Inferior parietal cortex (tissue), 1 donor: ENCODE data around the gene ARID2.

Experiments
- DNase-seq: peaks from one replicate; pipeline ENCODE4 v3.0.0-alpha.2; 2016; ENCODE audit errors: extremely low spot score

ARID2 gene

DNA sequence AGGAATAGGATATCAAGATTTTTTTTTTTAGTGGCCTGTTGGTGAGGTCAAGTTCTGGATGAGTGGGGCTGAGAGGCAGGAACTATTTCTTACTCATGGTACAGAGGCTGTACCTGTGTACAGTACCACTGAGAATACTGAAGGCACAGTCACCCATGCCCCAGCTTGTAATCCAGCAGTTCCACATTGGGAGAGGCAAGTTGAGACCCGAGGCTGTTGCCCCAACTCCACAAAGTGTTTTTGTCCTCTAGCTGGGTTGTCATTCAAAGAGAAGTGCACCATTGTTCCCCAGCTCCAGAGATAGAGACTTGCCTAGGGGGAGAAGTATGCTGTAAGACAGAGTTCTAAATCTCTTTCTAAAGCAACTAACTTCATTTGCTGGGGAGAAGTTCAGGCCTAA, 38.7 kb downstream of the ARID2 start:
- DNase-seq = no peak

DNA sequence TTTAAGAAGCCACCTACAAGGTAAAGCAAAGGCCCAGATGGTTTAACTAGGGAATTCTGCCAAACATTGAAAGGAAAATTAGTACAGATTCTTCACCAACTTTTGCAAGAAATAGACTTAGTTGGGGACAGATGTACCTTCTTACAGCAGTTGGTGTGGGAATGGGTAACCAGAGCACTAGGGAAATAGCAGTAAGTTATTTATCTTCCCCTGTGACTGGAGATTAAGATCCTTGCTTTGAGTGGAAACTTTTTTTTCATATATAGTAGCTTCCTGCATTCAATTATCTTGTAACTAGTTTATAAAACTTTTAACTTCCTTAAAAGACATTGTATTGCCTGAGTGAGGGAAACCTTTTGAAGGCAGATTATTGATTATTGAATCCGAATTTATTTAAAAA, 44.2 kb downstream of the ARID2 start:
- DNase-seq = no peak

DNA sequence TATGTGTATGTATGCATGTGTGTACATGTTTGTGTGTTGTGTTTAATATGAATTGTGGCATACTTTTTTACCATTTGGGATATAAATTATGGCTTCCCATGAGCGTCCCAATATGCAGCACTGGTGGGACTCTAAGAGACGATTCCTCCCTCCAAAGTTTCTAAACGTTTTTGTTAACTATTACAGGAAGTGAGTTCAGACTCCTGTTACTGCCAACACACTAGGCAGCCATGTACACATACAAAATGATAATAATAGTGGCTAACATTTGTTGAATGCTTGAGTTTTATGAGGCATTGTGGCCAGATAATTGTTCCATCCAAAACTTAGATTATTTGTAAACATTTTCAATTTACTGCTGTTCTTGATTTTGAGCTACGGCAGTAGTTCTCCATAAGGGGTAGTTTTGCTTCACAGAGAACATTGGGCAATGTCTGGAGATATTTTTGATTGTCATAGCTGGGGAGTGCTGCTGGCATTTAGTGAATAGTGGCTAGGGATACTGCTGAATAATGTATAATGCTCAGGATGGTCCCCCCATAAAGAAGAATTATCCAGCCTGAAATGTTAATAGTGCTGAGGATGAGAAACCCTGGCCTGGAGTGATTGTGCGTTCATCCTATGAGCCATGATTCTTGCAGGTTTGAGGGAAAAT, 45.1 kb downstream of the ARID2 start:
- no peak for DNase-seq

DNA sequence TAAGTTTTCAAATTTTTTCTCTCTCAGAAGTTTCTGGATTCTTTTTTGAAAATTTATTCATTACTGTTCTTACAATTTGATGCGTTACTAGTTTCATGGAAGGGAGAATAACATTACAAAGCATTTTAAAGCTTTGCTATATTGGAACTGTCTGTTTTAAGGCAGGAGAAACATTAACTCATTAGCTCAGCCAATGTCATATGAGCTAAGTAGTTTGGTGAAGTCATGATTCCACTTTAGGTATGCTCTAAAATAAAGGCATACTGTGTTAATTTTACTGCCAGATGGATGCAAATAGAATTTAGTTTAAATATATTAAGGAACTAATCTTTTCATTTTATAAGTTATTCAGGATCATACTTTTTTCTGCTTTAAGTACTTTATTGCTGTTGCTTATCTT, 46.0 kb downstream of the ARID2 start:
- DNase-seq = no peak

DNA sequence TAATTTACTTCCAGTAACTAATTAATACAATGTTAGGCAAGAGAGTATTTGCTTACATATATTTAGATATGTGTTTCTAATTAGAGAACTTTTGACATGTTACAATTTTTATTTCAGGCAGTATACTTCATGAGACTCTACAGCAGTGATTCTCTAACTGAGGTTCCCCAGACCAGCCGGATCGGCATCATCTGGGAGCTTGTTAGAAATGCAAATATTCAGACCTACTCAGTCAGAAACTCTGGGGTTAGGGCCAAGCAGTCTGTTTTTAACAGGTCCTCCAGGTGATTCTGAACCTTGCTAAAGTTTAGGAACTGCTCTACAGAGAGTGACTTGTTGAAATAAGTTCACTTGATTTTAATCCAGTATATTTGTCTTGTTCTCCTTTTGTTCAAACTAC, 46.5 kb downstream of the ARID2 start:
- DNase-seq = no peak

DNA sequence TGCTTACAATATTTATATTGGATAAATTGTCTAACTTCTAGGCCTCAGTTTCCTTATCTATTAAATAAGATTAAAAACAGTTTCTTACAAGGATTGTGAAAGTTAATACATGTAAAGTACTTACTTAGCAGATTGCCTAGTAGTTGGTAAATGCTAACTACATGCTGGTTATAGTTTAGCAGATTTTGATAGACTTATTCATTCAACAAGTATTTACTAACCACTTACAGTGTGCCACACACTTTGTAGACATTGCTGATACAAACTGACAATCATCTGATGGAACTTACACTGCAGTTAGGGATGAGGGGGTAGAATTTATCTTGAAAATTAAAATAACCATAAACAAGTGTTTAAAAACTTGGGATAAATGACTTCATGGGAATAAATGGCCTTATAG, 50.4 kb downstream of the ARID2 start:
- DNase-seq = no peak

DNA sequence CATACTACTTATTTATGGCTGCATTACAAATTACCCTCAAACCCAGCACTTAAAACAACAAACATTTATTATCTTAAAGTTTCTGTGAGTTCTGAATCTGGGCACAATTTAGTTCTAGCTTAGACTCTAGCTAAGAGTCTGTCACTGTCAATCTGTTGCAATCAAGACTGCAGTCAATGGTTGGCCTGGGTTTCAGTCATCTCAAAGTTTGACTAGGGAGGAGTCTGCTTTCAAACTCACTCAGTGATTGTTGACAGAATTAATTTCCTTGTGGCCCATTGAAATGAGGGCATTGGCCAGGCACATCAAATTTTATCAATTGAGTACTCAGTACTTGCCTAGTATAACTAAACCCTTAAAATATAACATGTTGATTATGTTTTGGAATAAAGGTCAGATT, 51.6 kb downstream of the ARID2 start:
- no peak for DNase-seq

DNA sequence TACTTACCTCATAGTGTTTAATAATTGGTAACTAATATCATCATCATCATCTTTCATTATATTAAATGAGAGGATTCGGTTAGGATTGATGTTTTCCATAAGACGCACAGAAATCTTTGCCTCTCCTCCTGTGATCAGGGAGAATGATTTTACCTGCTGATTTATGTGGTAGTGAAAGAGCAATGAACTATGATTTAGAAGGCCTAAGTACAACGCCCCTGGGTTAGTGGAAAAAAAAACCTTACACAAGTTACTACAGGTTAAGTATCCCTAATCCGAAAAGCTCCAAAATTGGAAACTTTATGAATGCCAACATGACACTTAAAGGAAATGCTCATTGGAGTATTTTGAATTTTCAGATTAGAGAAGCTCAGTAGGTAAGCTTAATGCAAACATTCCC, 55.8 kb downstream of the ARID2 start:
- no peak for DNase-seq

DNA sequence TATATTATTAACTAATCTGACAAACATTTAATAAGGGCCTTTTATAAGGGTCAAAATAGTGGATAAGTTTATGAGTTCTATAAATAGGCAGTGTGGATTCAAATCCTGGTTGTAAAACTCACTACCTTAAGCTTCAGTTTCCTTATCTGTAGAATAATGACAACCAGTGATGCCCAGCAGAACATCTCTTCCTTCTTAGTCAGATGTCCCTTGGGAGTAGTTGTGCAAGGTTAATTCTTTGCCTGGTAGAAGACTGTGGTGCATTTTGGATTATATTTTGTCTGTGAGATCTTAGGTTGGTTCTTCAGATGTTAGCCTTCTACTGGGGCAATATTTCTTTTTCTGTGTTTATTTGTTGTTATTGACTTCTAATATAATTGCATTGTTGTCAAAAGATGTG, 59.5 kb downstream of the ARID2 start:
- no peak for DNase-seq

DNA sequence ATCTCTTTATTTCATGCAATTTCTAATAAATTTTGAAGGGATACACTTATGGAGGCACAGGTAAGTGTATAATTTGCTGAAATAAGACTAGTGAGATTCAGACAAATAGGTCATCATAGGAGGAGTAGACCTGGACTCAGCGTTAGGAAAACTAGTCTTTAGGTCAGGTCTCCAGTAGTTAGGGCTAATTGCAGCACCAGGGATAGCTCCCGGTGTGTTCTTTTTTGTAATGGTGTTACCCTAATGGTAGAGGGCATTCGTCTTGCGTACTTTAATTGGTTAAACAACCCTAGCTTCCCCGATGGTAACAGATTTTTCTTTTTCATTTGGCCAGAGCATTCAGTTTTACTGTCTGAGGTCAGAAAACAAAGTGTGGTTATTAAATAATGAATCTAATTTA, 64.9 kb downstream of the ARID2 start:
- no peak for DNase-seq

DNA sequence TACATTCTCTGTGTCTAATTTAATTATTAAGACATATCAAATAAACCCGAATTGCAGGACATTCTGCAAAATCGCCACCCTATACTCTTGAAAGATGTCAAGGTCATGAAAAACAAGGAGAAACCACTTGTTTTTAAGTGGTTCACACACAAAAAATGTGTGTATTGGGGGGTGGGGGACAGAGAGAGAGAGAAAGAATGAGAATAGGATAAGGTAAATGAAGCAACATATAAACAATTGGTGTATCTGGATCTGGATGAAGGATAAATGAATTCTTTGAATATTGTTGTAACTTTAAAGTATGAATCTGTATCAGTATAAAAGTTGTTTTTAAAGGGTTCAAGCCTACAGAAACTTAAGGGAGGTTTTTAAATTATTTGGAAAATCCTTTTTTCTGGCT, 72.1 kb downstream of the ARID2 start:
- DNase-seq = no peak

DNA sequence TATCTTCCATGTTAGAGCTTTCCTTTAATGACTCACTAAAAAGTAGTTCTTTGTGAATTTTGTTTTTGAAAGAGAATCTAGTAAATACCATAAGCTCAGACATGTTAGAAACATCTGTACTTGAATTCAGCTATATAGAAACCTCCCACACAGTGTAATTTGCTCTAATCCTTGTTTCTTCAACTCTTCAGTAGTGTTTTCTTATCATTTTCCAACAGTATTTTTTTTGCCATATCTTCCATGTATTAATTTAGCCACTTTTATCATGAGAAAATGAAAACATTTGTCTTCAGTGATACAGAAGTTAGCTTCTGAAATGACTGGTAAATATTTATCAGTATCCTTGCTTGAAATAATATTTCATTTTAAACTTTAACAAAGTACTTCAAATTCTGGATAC, 73.6 kb downstream of the ARID2 start:
- no peak for DNase-seq

DNA sequence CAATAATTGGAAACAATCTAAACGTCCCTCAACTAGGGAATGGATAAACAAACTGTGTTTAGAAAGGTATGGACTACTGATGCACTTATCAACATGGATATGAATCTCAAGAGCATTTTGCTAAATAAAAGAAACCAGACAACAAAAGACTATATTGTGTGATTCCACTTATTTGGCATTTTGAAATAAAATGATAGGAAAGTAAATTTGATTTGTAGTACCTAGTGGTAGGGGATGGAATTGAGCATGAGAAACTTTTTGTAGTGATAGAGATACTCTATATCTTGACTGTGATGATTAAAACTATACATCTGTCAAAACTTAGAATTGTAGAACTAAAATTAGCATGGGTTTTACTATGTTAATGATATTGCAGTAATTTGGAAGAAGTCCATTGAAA, 87.1 kb downstream of the ARID2 start:
- DNase-seq = no peak

DNA sequence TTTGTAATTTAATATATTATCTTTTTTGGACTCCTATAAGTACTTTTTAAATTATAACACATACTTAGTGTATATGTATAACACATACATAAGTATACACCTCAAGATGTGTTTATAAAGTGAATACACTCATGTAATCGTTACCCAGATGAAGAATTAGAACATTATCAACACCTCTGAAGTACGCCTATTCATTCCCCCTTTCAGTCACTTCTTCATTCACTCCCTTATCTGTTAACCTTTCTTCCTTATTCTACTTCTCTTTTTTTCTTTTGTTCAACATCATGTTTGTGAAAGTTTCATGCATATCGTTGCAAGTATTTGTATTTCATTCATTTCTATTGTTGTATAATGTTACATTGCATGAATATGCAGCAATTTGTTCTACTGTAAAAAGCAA, 98.5 kb downstream of the ARID2 start:
- DNase-seq = no peak

DNA sequence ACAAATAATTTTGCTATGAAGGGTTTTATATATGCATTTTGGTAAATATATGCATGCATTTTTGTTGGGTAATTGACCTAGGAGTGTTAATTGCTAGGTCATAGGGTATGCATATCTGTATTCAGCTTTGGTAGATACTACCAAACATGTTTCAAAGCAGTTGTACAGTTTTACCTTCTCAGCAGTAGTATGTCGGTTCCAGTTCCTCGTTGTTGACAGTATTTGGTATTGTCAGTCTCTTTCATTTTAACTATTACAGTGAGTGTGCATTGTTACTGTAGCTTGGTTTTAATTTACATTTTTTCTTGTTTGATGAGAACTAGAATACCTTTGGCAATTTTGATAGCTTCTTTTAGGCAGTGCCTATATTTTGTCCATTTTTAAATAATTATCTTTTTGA, 98.9 kb downstream of the ARID2 start:
- no peak for DNase-seq

DNA sequence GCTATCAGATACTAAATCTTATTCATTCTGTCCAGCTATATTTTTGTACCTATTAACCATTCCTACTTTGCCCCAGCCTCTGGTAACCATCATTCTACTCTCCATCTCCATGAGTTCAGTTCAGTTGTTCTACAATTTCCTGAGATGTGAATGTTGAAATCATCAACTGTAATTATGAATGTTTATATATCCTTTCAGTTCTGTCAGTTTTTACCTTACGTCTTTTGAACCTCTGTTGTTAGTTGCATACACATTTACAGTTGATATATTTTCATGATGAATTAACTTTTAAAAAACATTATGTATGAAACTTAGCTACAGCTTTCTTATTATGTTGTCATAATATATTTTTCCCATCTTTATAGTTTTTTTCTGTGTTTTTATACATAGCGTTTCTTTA, 102.1 kb downstream of the ARID2 start:
- DNase-seq = no peak

DNA sequence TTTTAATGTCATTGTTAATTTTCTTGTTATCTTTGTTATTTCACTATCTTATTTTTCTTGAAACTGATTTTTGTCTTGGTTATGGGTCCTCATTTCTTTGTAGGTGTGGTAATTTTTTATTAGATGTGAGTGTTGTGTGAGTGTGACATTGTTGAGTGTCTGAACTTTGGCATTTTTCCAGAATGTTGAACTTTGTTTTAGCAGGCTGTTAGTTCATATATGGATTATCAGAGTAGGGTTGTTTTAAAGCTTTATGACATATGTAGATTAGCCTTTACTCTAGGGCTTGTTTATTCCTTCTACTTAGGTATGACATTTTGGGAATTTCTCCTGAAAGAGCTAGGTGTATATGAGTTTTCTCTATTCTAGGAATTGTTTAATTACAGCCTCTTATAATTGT, 103.9 kb downstream of the ARID2 start:
- no peak for DNase-seq

DNA sequence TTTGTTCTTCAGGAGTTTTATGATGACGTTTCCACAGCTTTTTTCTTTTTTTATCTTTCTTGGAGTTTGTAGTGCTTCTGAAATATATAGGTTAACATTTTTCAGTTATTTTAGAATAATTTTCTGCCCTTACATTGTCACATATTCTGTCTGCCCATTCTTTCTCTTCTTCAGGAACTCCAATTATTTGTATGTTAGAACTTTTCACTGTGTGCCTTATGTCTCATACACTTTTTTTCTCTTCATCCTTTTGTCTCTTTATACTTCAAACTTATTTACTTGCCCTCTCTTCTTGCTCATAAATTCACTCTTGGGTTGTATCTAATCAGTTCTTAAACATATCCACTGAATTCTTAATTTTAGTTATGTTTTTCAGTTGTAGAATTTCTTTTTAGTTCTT, 105.3 kb downstream of the ARID2 start:
- DNase-seq = no peak

DNA sequence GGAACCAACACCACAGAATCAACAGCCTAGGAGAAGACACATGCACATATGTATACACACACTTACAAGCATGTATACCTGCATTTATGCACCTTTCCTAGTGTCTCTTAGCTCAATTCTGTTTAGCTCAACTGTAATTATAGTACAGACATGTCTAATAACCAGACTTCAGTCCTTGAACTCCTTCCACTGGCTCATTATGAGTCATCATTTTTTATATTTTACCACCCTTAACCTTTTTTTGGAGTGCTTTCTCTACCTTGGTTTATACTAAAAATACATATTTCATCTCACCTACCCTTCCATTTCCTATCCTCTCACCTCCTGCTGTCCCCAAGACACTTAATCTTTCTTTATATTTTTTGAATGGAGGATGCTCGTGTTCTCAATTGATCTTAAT, 110.4 kb downstream of the ARID2 start:
- no peak for DNase-seq

DNA sequence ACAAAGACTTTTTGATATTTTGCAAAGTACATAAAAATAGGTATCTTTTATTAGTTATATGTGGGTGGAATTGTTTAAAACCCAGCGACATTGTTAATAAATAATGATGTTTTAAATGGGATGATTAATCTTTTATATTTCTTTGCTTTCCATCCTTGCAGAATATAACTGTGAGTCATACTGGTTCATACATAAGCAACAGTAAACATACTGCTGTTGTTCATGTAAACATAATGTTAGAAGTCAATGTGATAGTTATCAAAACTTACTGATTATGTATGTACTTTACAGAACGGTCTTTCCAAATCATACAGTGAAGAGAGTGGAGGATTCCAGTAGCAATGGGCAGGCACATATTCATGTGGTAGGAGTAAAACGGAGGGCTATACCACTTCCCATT, 119.8 kb downstream of the ARID2 start:
- DNase-seq = no peak

DNA sequence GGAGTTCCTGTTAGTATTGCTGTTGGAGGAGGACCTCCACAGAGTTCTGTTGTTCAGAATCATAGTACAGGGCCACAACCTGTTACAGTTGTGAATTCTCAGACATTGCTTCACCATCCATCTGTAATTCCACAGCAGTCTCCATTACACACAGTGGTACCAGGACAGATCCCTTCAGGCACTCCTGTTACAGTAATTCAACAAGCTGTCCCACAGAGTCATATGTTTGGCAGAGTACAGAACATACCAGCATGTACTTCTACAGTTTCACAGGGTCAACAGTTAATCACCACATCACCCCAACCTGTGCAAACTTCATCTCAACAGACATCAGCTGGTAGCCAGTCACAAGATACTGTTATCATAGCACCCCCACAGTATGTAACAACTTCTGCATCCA, 120.8 kb downstream of the ARID2 start:
- no peak for DNase-seq

DNA sequence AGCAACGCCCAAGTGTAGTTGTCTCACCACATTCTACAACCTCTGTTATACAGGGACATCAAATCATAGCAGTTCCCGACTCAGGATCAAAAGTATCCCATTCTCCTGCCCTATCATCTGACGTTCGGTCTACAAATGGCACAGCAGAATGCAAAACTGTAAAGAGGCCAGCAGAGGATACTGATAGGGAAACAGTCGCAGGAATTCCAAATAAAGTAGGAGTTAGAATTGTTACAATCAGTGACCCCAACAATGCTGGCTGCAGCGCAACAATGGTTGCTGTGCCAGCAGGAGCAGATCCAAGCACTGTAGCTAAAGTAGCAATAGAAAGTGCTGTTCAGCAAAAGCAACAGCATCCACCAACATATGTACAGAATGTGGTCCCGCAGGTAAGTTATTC, 123.0 kb downstream of the ARID2 start:
- no peak for DNase-seq

DNA sequence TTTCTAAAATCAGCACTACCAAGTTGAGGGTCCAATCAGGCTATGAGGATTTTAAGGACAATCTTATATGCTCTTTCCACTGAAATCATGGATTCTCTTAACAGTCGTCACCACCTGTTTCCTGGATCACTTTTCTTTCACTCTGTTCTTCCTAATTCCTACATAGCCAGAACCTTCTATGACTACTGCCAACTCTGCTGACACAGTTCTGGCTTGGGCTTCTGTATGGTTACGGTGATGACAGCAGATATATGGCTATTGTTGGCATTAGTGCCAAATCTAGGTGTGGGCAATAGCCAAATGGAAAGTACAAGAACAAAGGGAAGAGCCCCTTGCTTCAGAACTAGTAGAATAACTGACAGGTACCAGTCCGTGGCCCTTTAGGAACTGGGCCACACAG, 124.0 kb downstream of the ARID2 start:
- no peak for DNase-seq

DNA sequence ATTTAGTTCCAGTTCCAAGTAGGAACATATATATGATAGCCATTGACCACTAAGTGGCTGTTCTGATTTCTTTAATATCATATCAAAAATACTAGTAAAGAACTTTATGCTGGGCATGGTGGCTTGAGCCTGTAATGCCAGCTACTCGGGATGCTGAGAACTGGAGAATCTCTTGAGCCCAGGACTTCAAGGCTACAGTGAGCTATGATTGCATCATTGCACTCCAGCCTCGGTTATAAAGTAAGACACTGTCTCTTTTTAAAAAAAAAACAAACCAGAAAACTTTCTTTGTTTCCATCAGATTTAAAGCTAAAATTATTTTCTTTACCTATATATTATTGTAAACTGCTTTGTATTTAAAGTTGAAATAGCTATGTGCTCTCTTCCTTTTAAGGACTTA, 133.8 kb downstream of the ARID2 start:
- DNase-seq = no peak

DNA sequence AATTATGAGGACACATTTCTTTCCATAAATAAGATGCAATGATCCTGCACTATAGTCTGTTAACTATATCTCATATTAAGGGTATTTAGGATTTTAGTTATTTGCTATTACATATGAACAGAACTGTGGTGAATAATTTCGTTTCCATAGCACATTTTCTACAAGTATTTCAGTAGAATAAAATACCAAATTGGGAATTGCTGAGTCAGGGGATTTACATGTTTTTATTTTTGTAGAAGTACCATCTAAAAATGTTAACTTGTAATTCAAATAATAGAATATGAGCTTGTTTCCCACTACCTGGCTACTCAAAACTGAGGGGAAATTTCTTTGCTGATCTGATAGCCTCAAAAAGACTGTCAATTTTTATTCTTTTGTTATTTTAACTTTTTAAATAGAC, 136.8 kb downstream of the ARID2 start:
- DNase-seq = no peak
